GM20431 (cell line): ENCODE data around the gene PLGLB1.
"Not testable (repeated sequence)": the region's sequence is repeated elsewhere in the genome, so short reads cannot be mapped to it uniquely, and the experiment has no call there.

ENCODE experiments used
- in situ Hi-C: fragments of 300-500 bp; cut with MseI, MboI; formaldehyde crosslinking; loops from one replicate; pipeline ENCODE4 v1.15.0; 2020; ENCODE audit warnings: low sequenced_read_pairs; ENCODE audit not compliant: unreplicated experiment

The PLGLB1 gene

GRCh38 chr2:87021744-87022143, at the start of gene PLGLB1:
Gene PLGLB1, minus strand, starts transcription at chr2:87021844. Its CDS starts 61 bp downstream, at chr2:87021783.
- in situ Hi-C loops: not testable (repeated sequence)

DNA sequence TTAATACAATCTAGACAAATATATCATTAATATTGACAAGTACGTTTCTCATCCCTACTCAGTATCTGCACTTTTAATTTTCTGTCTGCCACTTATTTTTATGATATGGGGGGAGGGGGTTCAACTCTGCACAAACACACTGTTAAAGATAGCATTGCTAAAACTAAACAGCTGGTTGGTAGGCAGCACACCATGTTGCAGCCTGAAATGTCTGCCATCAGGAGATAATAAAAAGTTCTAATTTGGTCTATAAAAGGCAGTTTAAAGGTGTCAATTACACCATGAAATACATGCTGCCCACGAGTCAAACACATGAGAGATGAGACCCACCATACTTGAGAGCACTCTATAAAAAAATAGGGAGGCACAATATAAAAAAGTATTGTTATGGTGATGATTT, 42.7 kb upstream of the PLGLB1 start:
- in situ Hi-C loops: not testable (repeated sequence)

GRCh38 chr2:87063431-87063830, 41.8 kb upstream of the PLGLB1 start:
- in situ Hi-C loops: not testable (repeated sequence)

GRCh38 chr2:87061519-87061918, 39.9 kb upstream of the PLGLB1 start:
- in situ Hi-C loops: not testable (repeated sequence)

GRCh38 chr2:87057606-87058005, 36.0 kb upstream of the PLGLB1 start:
- in situ Hi-C loops: not testable (repeated sequence)

DNA sequence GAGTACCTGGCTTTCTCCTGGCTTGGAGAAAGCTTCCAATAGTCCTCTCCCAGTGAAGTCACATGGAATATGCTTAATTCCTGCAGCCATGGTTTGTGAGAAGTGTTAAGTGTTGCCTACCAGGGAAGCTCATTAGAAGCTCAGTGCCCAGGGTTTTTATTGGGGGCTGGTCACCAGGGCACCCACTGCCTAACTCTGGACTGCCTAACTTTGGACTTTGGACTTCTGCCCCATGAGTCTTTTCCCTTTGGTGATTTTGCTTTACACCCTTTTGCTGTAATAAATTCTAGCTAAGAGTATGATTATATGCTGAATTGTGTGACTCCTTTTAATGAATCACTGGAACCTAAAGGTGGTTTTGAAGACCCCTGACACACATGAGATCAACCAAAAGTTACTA, 35.2 kb upstream of the PLGLB1 start:
- in situ Hi-C loops: not testable (repeated sequence)

DNA sequence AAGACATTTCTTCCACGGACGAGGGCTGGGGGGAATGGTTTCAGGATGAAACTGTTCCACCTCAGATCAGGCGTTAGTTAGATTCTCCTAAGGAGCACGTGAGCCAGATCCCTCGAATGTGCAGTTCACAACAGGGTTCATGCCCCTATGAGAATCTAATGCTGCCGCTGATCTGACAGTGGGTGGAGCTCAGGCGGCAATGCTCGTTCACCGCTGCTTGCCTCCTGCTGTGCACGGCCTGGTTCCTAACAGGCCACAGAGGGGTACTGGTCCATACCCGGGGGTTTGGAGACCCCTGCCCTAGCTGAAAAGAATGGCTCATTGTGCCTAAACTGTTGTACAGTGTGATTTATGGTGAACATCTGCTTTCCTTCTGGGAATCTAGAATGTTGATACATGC, 34.8 kb upstream of the PLGLB1 start:
- in situ Hi-C loops: not testable (repeated sequence)

- in situ Hi-C loops: not testable (repeated sequence)
Observed at GRCh38 chr2:87054375-87054774, 32.7 kb upstream of the PLGLB1 start.

GRCh38 chr2:87041321-87041978, 19.8 kb upstream of the PLGLB1 start:
- in situ Hi-C loops: not testable (repeated sequence)

- in situ Hi-C loops: not testable (repeated sequence)
Observed at GRCh38 chr2:87028607-87029006, 7.0 kb upstream of the PLGLB1 start.

DNA sequence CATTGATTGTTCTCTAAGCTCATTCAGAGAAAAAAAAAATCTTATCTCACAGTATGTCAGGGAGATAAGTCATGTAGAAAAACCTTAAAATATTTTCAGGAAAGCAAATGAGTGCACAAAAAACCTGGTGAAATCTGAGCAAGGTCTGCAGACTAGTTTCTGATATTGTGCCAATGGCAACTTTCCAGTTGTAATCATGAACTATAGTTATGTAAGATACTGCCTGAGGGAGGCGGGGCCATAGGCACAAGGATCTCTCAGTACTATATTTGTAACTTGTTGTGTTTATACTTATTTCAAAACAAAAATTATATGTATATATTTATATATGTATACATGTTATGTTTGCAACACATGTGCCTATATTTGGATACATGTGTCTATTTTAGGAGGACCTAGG, 5.2 kb upstream of the PLGLB1 start:
- in situ Hi-C loops: not testable (repeated sequence)

DNA sequence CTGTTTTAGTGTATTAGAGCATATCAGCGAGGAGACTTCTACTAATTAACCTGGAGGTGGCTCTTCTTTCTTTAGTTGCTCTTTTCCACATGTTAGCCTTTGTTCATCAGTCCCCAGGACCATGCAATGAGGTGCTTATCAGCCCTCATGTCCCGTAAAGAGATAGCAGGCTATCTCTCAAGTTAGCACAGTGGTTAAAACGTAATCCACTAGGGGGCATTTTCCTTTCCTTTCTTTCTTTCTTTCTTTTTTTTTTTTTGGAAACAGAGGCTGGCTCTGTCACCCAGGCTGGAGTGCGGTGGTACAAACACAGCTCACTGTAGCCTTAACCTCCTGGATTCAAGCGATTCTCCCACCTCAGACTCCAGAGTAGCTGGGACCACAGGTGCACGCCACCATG, 4.3 kb upstream of the PLGLB1 start:
- in situ Hi-C loops: not testable (repeated sequence)

GRCh38 chr2:87023988-87024615, 2.5 kb upstream of the PLGLB1 start:
- in situ Hi-C loops: not testable (repeated sequence)

DNA sequence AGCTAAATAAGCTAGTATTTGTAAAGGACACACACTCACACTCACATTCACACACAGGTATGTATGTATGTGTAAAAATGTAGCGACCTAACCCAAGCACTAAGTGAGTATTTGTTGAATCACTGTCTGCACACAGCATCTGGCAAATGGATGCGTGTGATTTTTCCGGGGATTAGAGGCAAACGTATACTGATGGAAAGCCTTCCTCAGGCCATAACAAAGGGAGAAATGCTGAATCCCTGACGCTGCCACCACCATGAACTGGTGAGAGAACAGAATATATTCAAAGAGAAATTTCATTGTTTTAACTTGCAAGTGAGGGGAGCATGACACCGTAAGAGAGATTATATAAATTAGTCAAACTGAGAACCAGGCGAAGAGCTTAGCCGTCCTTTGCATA, 601 bp downstream of the PLGLB1 start:
- in situ Hi-C loops: not testable (repeated sequence)

GRCh38 chr2:87019053-87019452, 2.6 kb downstream of the PLGLB1 start:
- in situ Hi-C loops: not testable (repeated sequence)

GRCh38 chr2:87014489-87015169, 7.0 kb downstream of the PLGLB1 start:
- in situ Hi-C loops: not testable (repeated sequence)

DNA sequence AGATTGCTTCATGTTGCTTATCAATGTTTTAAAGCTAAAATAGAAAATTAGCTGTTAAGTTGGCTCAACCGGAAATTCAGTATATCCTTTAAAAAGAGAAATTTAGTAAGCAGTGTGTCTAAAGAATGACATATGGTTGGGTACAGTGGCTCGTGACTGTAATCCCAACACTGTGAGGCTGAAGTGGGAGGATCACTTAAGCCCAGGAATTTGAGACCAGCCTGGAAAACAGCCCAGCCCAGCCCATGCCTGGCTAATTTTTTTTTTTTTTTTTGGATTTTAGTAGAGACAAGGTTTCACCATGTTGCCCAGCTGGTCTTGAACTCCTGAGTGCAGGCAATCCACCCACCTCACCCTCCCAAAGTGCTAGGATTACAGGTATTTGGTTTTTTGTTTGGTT, 17.2 kb downstream of the PLGLB1 start:
- in situ Hi-C loops: not testable (repeated sequence)
